OCI-LY1 (cell line): ENCODE results near the gene RPN2.

Source experiments
- H2AFZ ChIP-seq: fragments of 200-600 bp; sonication (generic), shearing (Covaris generic); 2 replicates; pipeline ENCODE4 v1.6.0; 2014; ENCODE audit warnings: antibody characterized with exemption, mild to moderate bottlenecking, low read length
- H3F3A ChIP-seq: fragments of 200-600 bp; sonication (generic), shearing (Covaris generic); 2 replicates; pipeline ENCODE4 v1.6.0; 2014; ENCODE audit warnings: mild to moderate bottlenecking, antibody characterized with exemption, low read length, moderate library complexity; ENCODE audit not compliant: insufficient read depth
- H3K27ac ChIP-seq: fragments of 200-600 bp; sonication (generic); 2 replicates; pipeline ENCODE4 v1.5.1; 2014; ENCODE audit warnings: low read length, mixed run types, mild to moderate bottlenecking, low read depth; ENCODE audit not compliant: poor library complexity, severe bottlenecking
- H3K27me3 ChIP-seq: fragments of 200-600 bp; sonication (generic); 2 replicates; pipeline ENCODE4 v1.6.0; 2014; ENCODE audit warnings: antibody characterized with exemption, mild to moderate bottlenecking, low read length, moderate library complexity; ENCODE audit not compliant: insufficient read depth
- H3K36me3 ChIP-seq: fragments of 200-600 bp; sonication (generic); 2 replicates; pipeline ENCODE4 v1.6.1; 2014; ENCODE audit warnings: mild to moderate bottlenecking, antibody characterized with exemption, low read length, moderate library complexity, mixed read lengths; ENCODE audit not compliant: insufficient read depth
- H3K4me1 ChIP-seq: fragments of 200-600 bp; sonication (generic); 2 replicates; pipeline ENCODE4 v1.5.1; 2014; ENCODE audit warnings: mild to moderate bottlenecking, low read length, moderate library complexity; ENCODE audit not compliant: insufficient read depth, severe bottlenecking
- H3K4me2 ChIP-seq: fragments of 200-600 bp; sonication (generic), shearing (Covaris generic); 2 replicates; pipeline ENCODE4 v1.6.1; 2014; ENCODE audit warnings: low read length
- H3K4me3 ChIP-seq: fragments of 200-600 bp; sonication (generic); 2 replicates; pipeline ENCODE4 v1.5.1; 2014; ENCODE audit warnings: low read length, low read depth, mild to moderate bottlenecking, mixed read lengths; ENCODE audit not compliant: poor library complexity, severe bottlenecking
- H3K79me2 ChIP-seq: fragments of 200-600 bp; shearing (Covaris generic); 2 replicates; pipeline ENCODE4 v1.6.1; 2016; ENCODE audit warnings: mixed run types, low read length, mixed read lengths; ENCODE audit not compliant: insufficient read depth
- H3K9ac ChIP-seq: fragments of 200-600 bp; sonication (generic), shearing (Covaris generic); 2 replicates; pipeline ENCODE4 v1.6.1; 2014; ENCODE audit warnings: mild to moderate bottlenecking, low read length, mixed read lengths
- H3K9me2 ChIP-seq: fragments of 200-600 bp; sonication (generic), shearing (Covaris generic); 2 replicates; pipeline ENCODE4 v1.6.1; 2014; ENCODE audit warnings: low read depth, mild to moderate bottlenecking, low read length, mixed read lengths
- H3K9me3 ChIP-seq: fragments of 200-600 bp; shearing (Covaris generic); 2 replicates; pipeline ENCODE4 v1.6.1; 2014; ENCODE audit warnings: low read length, mixed read lengths
- H4K20me1 ChIP-seq: fragments of 200-600 bp; sonication (generic), shearing (Covaris generic); 2 replicates; pipeline ENCODE4 v1.6.0; 2016; ENCODE audit warnings: mild to moderate bottlenecking, low read length; ENCODE audit not compliant: insufficient read depth
- EZH2 ChIP-seq: fragments of 200-600 bp; sonication (generic), shearing (Covaris generic); IDR thresholded peaks from 2 replicates; pipeline ENCODE4 v1.8.0; 2017; ENCODE audit warnings: borderline replicate concordance, mixed run types, mild to moderate bottlenecking, antibody characterized with exemption, low read length, moderate library complexity, mixed read lengths
- TF ChIP-seq, protein P1 (sequence below): fragments of 200-600 bp; sonication (generic), shearing (Covaris generic); IDR thresholded peaks from 2 replicates; pipeline ENCODE4 v1.5.1; 2017; ENCODE audit warnings: mild to moderate bottlenecking, antibody characterized with exemption, low read length, moderate library complexity, mixed read lengths

Gene RPN2

DNA sequence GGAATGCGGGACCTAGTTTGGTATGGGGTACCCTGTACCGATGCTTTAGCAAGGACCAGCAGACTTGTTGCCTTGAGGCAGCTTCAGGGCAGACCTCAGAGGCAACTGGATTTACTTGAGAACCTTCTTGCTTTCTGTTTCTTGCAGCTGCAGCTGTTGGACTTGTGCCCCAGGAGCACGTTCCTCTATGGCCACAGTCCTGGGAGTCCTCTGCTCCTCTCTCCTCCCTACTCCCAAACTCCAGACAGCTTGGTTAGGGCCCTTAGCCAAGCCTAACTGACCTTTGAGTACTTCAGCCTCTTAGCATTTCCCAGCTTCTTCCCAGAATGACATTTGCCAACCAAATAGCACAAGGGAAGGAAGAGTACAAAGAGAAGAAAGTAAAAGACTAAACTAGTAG, 47.8 kb downstream of the RPN2 start:
- no peak overlapping the region for H3K4me2 ChIP-seq
- peaks cover 100% of the 10 kb centered on the region for H3K36me3 ChIP-seq
- no peak for TF ChIP-seq EZH2
- TF ChIP-seq, protein P1, sequence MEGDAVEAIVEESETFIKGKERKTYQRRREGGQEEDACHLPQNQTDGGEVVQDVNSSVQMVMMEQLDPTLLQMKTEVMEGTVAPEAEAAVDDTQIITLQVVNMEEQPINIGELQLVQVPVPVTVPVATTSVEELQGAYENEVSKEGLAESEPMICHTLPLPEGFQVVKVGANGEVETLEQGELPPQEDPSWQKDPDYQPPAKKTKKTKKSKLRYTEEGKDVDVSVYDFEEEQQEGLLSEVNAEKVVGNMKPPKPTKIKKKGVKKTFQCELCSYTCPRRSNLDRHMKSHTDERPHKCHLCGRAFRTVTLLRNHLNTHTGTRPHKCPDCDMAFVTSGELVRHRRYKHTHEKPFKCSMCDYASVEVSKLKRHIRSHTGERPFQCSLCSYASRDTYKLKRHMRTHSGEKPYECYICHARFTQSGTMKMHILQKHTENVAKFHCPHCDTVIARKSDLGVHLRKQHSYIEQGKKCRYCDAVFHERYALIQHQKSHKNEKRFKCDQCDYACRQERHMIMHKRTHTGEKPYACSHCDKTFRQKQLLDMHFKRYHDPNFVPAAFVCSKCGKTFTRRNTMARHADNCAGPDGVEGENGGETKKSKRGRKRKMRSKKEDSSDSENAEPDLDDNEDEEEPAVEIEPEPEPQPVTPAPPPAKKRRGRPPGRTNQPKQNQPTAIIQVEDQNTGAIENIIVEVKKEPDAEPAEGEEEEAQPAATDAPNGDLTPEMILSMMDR = no peak
- H3K27ac ChIP-seq = no peak overlapping the region
- no peak overlapping the region for H2AFZ ChIP-seq
- no peaks in the 10 kb centered on the region for H3K9me2 ChIP-seq
- H3K9me3 ChIP-seq = no peaks in the 10 kb centered on the region
- no peak overlapping the region for H3K9ac ChIP-seq
- H3K4me1 ChIP-seq = no peaks in the 10 kb centered on the region
- H3F3A ChIP-seq = no peaks in the 10 kb centered on the region
- no peaks in the 10 kb centered on the region for H3K79me2 ChIP-seq
- no peak overlapping the region for H3K4me3 ChIP-seq
- no peaks in the 10 kb centered on the region for H4K20me1 ChIP-seq
- no peaks in the 10 kb centered on the region for H3K27me3 ChIP-seq

DNA sequence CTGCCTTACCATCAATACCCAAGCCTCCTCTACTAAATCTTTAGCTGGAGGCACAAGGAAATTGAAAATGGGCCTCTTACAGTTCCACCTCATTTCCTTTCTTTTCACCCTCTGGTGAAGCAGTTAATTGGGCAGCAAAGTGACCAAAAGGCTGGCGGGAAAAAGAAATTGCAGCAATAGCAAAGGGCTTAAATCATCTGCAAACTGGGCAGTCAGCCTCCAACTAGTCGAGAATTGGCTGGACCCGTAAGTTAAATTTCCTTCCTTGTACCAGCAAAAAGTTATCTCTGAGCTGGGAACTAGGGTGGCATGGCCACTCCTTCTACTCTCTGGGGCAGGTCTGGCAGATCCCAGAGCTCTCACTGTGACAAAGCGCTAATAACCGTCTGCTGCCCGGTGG, 49.0 kb downstream of the RPN2 start:
- Histone ChIP-seq H2AFZ (no peak overlapping the region), H4K20me1 (no peaks in the 10 kb centered on the region), H3K27ac (no peak overlapping the region), H3F3A (no peaks in the 10 kb centered on the region), H3K4me2 (no peak overlapping the region), H3K9me3 (no peaks in the 10 kb centered on the region), H3K27me3 (no peaks in the 10 kb centered on the region), H3K9me2 (no peaks in the 10 kb centered on the region), H3K36me3 (peaks cover 98% of the 10 kb centered on the region), H3K4me3 (no peak overlapping the region), H3K9ac (no peak overlapping the region), H3K4me1 (no peaks in the 10 kb centered on the region), H3K79me2 (no peaks in the 10 kb centered on the region)
- no peak for TF ChIP-seq EZH2
- TF ChIP-seq, protein P1 = no peak

DNA sequence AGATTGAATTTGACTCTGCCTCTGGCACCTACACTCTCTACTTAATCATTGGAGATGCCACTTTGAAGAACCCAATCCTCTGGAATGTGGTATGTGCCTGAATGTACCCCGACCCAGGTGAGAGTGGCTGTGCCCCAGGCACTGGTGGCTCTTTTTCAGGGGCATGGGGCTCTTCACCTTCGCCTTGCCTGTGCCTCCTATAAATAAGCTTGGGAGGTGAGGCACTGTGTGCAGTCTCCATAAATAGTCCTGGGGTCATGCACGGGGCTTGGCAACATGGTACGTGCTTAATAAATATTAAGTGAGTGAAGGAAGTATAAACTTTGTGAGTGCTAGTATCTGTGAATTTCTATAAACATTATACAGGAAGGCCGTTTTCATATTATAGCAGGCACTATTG, 49.5 kb downstream of the RPN2 start:
- H3K9me3 ChIP-seq = no peaks in the 10 kb centered on the region
- no peaks in the 10 kb centered on the region for H4K20me1 ChIP-seq
- no peaks in the 10 kb centered on the region for H3K79me2 ChIP-seq
- H3K27me3 ChIP-seq = no peaks in the 10 kb centered on the region
- H3K9me2 ChIP-seq = no peaks in the 10 kb centered on the region
- H3K4me2 ChIP-seq = no peak overlapping the region
- H3F3A ChIP-seq = no peaks in the 10 kb centered on the region
- H2AFZ ChIP-seq = no peak overlapping the region
- TF ChIP-seq, protein P1 = no peak
- H3K4me1 ChIP-seq = no peaks in the 10 kb centered on the region
- H3K9ac ChIP-seq = no peak overlapping the region
- H3K36me3 ChIP-seq = peaks cover 98% of the 10 kb centered on the region
- H3K27ac ChIP-seq = no peak overlapping the region
- no peak overlapping the region for H3K4me3 ChIP-seq
